ENCODE measurements around the gene UROC1.

- no peak for TF ChIP-seq POLR2AphosphoS5 (IDR thresholded peaks at IDR 0.05; ENCODE audit: low read depth, low read length)
- TF ChIP-seq TAF1 (IDR thresholded peaks at IDR 0.05; ENCODE audit: low read depth, low read length): no peak
- TF ChIP-seq POLR2A (IDR thresholded peaks at IDR 0.05; ENCODE audit: low read depth, low read length): no peak
Measured at GRCh38 chr3:126459763-126460127, 57.8 kb downstream of the UROC1 start.

All from GM12891 (cell line).